ENCODE measurements around the gene CFAP46.
"Not testable (repeated sequence)": the region's sequence is repeated elsewhere in the genome, so short reads cannot be mapped to it uniquely, and the experiment has no call there.

CFAP46 gene

GRCh38 chr10:132829403-132829802 is 113.0 kb downstream of the CFAP46 start:
- H3K4me3 ChIP-seq (ENCODE audit: low read depth, low read length), result no peak overlapping the region
- no peaks in the 10 kb centered on the region for H3K27me3 ChIP-seq (ENCODE audit: control insufficient read depth, insufficient read depth, low read length)

GRCh38 chr10:132828681-132829080 is 113.7 kb downstream of the CFAP46 start:
- Histone ChIP-seq H3K4me1 (ENCODE audit: control insufficient read depth, insufficient read depth, low read length) (no peaks in the 10 kb centered on the region), H3K27me3 (ENCODE audit: control insufficient read depth, insufficient read depth, low read length) (no peaks in the 10 kb centered on the region), H3K9ac (ENCODE audit: low read depth, low read length) (no peak overlapping the region), H3K4me3 (ENCODE audit: low read depth, low read length) (no peak overlapping the region), H3K36me3 (ENCODE audit: control insufficient read depth, insufficient read depth, low read length) (no peaks in the 10 kb centered on the region), H3K9me3 (ENCODE audit: control insufficient read depth, insufficient read depth, low read length) (no peaks in the 10 kb centered on the region)

More at GRCh38 chr10:132829403-132829802, 113.0 kb downstream of the CFAP46 start:
- no peak overlapping the region for H3K9ac ChIP-seq (ENCODE audit: low read depth, low read length)
- H3K4me1 ChIP-seq (ENCODE audit: control insufficient read depth, insufficient read depth, low read length), result no peaks in the 10 kb centered on the region
- H3K36me3 ChIP-seq (ENCODE audit: control insufficient read depth, insufficient read depth, low read length), result no peaks in the 10 kb centered on the region
- no peaks in the 10 kb centered on the region for H3K9me3 ChIP-seq (ENCODE audit: control insufficient read depth, insufficient read depth, low read length)

GRCh38 chr10:132827861-132828539 is 114.4 kb downstream of the CFAP46 start:
- no peaks in the 10 kb centered on the region for H3K27me3 ChIP-seq (ENCODE audit: control insufficient read depth, insufficient read depth, low read length)
- H3K4me1 ChIP-seq (ENCODE audit: control insufficient read depth, insufficient read depth, low read length), result no peaks in the 10 kb centered on the region
- no peaks in the 10 kb centered on the region for H3K36me3 ChIP-seq (ENCODE audit: control insufficient read depth, insufficient read depth, low read length)
- H3K9ac ChIP-seq (ENCODE audit: low read depth, low read length), result no peak overlapping the region
- no peak overlapping the region for H3K4me3 ChIP-seq (ENCODE audit: low read depth, low read length)
- H3K9me3 ChIP-seq (ENCODE audit: control insufficient read depth, insufficient read depth, low read length), result peaks cover under 1% of the 10 kb centered on the region

- no peak overlapping the region for H3K9ac ChIP-seq (ENCODE audit: low read depth, low read length)
- H3K9me3 ChIP-seq (ENCODE audit: control insufficient read depth, insufficient read depth, low read length), result peaks cover 4% of the 10 kb centered on the region
- no peak overlapping the region for H3K4me3 ChIP-seq (ENCODE audit: low read depth, low read length)
- H3K4me1 ChIP-seq (ENCODE audit: control insufficient read depth, insufficient read depth, low read length), result no peaks in the 10 kb centered on the region
- no peaks in the 10 kb centered on the region for H3K36me3 ChIP-seq (ENCODE audit: control insufficient read depth, insufficient read depth, low read length)
- no peaks in the 10 kb centered on the region for H3K27me3 ChIP-seq (ENCODE audit: control insufficient read depth, insufficient read depth, low read length)
These were observed 115.0 kb downstream of the CFAP46 start for GRCh38 chr10:132827423-132827789.

GRCh38 chr10:132826524-132827422 is 115.6 kb downstream of the CFAP46 start:
- no peak overlapping the region for H3K9ac ChIP-seq (ENCODE audit: low read depth, low read length)
- H3K4me1 ChIP-seq (ENCODE audit: control insufficient read depth, insufficient read depth, low read length), result no peaks in the 10 kb centered on the region
- H3K4me3 ChIP-seq (ENCODE audit: low read depth, low read length), result no peak overlapping the region
- H3K27me3 ChIP-seq (ENCODE audit: control insufficient read depth, insufficient read depth, low read length), result no peaks in the 10 kb centered on the region
- peaks cover 4% of the 10 kb centered on the region for H3K9me3 ChIP-seq (ENCODE audit: control insufficient read depth, insufficient read depth, low read length)
- H3K36me3 ChIP-seq (ENCODE audit: control insufficient read depth, insufficient read depth, low read length), result no peaks in the 10 kb centered on the region

- not testable (repeated sequence) for H3K9ac ChIP-seq (ENCODE audit: low read depth, low read length); H3K9me3 ChIP-seq (ENCODE audit: control insufficient read depth, insufficient read depth, low read length); H3K4me3 ChIP-seq (ENCODE audit: low read depth, low read length); H3K36me3 ChIP-seq (ENCODE audit: control insufficient read depth, insufficient read depth, low read length); H3K27me3 ChIP-seq (ENCODE audit: control insufficient read depth, insufficient read depth, low read length); H3K4me1 ChIP-seq (ENCODE audit: control insufficient read depth, insufficient read depth, low read length)
These were observed 116.4 kb downstream of the CFAP46 start for GRCh38 chr10:132825783-132826523.

GRCh38 chr10:132820056-132820455 is 122.3 kb downstream of the CFAP46 start:
- Histone ChIP-seq H3K4me3 (ENCODE audit: low read depth, low read length) (no peak overlapping the region), H3K9ac (ENCODE audit: low read depth, low read length) (no peak overlapping the region), H3K4me1 (ENCODE audit: control insufficient read depth, insufficient read depth, low read length) (no peaks in the 10 kb centered on the region), H3K27me3 (ENCODE audit: control insufficient read depth, insufficient read depth, low read length) (no peaks in the 10 kb centered on the region), H3K9me3 (ENCODE audit: control insufficient read depth, insufficient read depth, low read length) (peaks cover 4% of the 10 kb centered on the region), H3K36me3 (ENCODE audit: control insufficient read depth, insufficient read depth, low read length) (no peaks in the 10 kb centered on the region)

GRCh38 chr10:132817701-132818211 is 124.6 kb downstream of the CFAP46 start:
- Histone ChIP-seq H3K9me3 (ENCODE audit: control insufficient read depth, insufficient read depth, low read length) (peaks cover under 1% of the 10 kb centered on the region), H3K36me3 (ENCODE audit: control insufficient read depth, insufficient read depth, low read length) (no peaks in the 10 kb centered on the region), H3K9ac (ENCODE audit: low read depth, low read length) (no peak overlapping the region), H3K27me3 (ENCODE audit: control insufficient read depth, insufficient read depth, low read length) (no peaks in the 10 kb centered on the region), H3K4me1 (ENCODE audit: control insufficient read depth, insufficient read depth, low read length) (no peaks in the 10 kb centered on the region), H3K4me3 (ENCODE audit: low read depth, low read length) (no peak overlapping the region)

- Histone ChIP-seq H3K4me3 (ENCODE audit: low read depth, low read length) (no peak overlapping the region), H3K36me3 (ENCODE audit: control insufficient read depth, insufficient read depth, low read length) (no peaks in the 10 kb centered on the region), H3K9me3 (ENCODE audit: control insufficient read depth, insufficient read depth, low read length) (no peaks in the 10 kb centered on the region), H3K9ac (ENCODE audit: low read depth, low read length) (no peak overlapping the region), H3K27me3 (ENCODE audit: control insufficient read depth, insufficient read depth, low read length) (no peaks in the 10 kb centered on the region), H3K4me1 (ENCODE audit: control insufficient read depth, insufficient read depth, low read length) (no peaks in the 10 kb centered on the region)
These were observed 125.7 kb downstream of the CFAP46 start for GRCh38 chr10:132816718-132817117.

- Histone ChIP-seq H3K9me3 (ENCODE audit: control insufficient read depth, insufficient read depth, low read length) (no peaks in the 10 kb centered on the region), H3K9ac (ENCODE audit: low read depth, low read length) (no peak overlapping the region), H3K4me1 (ENCODE audit: control insufficient read depth, insufficient read depth, low read length) (no peaks in the 10 kb centered on the region), H3K4me3 (ENCODE audit: low read depth, low read length) (no peak overlapping the region), H3K27me3 (ENCODE audit: control insufficient read depth, insufficient read depth, low read length) (no peaks in the 10 kb centered on the region), H3K36me3 (ENCODE audit: control insufficient read depth, insufficient read depth, low read length) (no peaks in the 10 kb centered on the region)
These were observed 127.1 kb downstream of the CFAP46 start for GRCh38 chr10:132815168-132815857.

- Histone ChIP-seq H3K4me1 (ENCODE audit: control insufficient read depth, insufficient read depth, low read length) (no peaks in the 10 kb centered on the region), H3K9me3 (ENCODE audit: control insufficient read depth, insufficient read depth, low read length) (no peaks in the 10 kb centered on the region), H3K36me3 (ENCODE audit: control insufficient read depth, insufficient read depth, low read length) (no peaks in the 10 kb centered on the region), H3K9ac (ENCODE audit: low read depth, low read length) (no peak overlapping the region), H3K27me3 (ENCODE audit: control insufficient read depth, insufficient read depth, low read length) (no peaks in the 10 kb centered on the region), H3K4me3 (ENCODE audit: low read depth, low read length) (no peak overlapping the region)
These were observed 127.9 kb downstream of the CFAP46 start for GRCh38 chr10:132814469-132814856.

All from iPS-15b (cell line).